ENCODE data around the gene KCNQ2.

The KCNQ2 gene

DNA sequence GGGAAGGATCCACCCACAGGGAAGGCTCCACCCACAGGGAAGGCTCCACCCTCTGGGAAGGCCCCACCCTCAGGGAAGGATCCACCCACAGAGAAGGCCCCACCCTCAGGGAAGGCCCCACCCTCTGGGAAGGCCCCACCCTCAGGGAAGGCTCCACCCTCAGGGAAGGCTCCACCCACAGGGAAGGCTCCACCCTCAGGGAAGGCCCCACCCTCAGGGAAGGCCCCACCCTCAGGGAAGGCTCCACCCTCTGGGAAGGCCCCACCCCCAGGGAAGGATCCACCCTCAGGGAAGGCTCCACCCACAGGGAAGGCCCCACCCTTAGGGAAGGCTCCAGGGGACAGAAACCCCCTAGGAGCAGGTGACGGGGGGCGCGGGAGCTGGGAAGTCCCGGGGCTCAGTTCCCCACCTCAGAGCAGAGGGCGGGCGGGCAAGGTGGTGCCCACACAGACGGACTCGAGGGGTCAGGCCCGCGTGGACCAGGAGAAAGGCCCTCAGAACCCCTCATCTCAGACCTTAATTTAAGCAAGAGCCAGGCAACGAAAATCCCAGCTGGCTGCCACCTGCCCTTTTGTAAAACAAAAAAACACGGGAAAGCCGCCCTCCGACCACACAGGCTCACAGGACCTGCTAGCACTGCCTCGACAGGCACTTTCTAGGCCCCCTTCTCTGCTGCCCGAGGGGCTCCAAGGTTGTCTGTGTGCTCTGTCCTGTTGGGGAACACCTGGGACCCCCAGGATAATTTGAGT, 39.7 kb downstream of the KCNQ2 start:
- no peak for FAIRE-seq

DNA sequence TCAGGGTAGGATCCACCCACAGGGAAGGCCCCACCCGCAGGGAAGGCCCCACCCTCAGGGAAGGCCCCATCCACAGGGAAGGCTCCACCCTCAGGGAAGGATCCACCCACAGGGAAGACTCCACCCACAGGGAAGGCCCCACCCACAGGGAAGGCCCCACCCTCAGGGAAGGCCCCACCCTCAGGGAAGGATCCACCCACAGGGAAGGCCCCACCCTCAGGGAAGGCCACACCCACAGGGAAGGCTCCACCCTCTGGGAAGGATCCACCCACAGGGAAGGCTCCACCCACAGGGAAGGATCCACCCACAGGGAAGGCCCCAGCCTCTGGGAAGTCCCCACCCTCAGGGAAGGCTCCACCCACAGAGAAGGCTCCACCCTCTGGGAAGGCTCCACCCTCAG, 40.5 kb downstream of the KCNQ2 start:
- no peak for FAIRE-seq

- no peak for FAIRE-seq
These were observed 41.6 kb downstream of the KCNQ2 start for GRCh38 chr20:63430891-63431290.

DNA sequence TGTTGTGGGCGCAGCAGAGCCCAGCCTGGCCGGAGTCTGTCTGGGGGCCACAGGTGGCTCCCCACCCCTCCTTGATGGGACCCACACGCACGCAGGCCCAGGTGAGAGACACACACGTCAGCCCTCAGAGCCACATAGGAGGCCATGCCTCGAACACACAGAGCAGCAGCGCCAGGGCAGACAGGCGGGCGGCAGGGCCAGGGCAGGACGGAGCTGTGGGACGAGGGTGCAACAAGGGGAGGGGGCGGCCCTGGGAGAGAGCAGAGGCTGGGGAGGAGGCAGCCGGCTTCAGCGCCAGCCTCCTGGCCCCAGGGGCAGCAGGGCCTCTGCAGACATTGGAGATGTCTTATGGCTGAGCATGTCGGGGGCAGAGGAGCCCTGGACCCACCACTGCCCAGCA, 42.5 kb downstream of the KCNQ2 start:
- FAIRE-seq = no peak

- FAIRE-seq = no peak
These were observed 43.4 kb downstream of the KCNQ2 start for GRCh38 chr20:63428906-63429575.

GRCh38 chr20:63427724-63428330, 44.6 kb downstream of the KCNQ2 start:
- no peak for FAIRE-seq

DNA sequence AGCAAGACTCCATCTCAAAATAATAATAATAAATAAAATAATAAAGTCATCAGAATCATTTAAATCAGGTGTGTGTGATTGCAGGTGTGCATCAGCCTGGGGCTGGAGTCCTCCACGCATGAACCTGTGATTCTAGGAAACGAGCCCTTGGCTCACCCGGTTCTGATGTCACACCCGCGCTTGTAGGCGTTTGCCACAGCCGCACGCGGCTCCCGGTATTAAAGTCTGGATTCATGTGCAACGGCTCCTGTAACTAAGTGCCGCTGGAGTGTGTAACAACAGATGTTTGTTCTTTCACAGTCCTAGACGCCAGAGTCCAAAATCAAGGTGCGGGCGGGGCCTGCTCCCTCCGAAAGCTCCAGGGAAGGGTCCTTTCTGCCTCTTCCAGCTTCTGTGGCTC, 45.2 kb downstream of the KCNQ2 start:
- FAIRE-seq = no peak

DNA sequence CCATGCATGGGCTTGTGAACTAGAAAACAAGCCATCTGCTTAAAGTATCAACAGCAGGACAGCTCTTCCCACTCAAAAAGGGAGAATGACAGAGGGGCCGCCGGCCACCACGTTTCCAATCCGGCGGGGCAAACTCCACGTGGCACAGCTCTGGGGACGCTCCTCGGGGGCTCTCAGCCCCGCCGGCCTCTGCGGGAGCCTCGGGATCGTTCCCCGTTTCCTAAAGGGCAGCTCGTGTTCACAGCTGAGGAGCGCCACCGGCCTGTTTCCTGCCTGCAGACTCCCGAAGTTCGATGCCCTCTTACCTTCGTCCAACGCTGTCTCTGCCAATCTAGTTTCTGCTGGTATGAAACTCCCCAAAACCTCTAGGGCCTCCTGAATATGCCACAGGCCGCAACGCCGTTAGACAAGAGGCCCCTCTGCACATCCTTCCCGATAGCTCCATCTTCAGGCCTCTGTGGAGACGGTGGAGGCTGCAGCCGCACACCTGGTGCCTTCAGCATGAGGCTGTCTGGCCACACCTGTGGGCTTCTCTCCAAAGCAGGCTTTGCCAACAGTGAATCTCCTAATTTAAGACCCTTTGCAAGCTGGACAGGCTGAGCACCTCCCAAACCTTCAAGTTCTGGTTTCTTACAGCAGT, 46.5 kb downstream of the KCNQ2 start:
- FAIRE-seq = no peak

DNA sequence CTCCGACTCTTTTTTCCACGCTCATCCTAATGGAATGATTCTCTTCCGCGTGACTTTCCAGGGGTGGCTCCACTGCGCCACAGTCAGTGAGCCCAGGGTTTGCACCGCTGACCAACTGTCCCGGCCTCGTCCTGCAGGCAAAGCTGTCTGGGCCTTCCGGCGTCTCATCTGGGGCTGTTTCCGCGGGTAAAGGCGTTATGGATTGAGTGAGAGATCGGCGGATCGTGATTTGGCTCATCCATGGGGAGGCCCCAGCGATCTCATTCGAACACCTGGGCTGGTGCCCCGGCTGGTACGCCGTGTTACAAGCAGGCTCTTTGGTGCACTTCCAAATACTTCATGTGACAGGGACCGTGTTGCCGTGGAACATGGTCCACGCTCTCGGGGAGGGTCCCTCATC, 47.8 kb downstream of the KCNQ2 start:
- no peak for FAIRE-seq

- no peak for FAIRE-seq
These were observed 48.7 kb downstream of the KCNQ2 start for GRCh38 chr20:63423751-63424150.

DNA sequence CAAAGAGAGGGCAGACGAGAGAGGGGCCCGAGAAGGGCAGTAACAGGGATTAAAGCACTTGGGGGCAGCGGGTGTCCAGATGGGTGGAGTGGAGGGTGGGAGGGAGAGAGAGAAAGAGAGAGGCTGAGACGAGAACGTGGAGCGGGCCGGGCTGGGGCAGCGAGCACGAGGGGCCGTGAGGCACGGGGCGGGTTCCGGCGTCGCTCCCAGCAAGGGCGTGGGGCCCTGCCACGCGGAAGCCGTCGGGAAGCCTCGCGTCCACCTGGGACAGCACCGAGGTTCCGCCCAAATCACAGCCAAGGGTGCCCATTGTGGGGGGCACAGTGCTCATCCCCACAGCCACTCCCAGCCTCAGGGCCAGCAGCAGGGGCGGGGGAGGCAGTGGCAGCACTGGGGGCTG, 49.8 kb downstream of the KCNQ2 start:
- no peak for FAIRE-seq

- FAIRE-seq = no peak
These were observed 50.5 kb downstream of the KCNQ2 start for GRCh38 chr20:63421913-63422312.

GRCh38 chr20:63421094-63421692, 51.3 kb downstream of the KCNQ2 start:
- FAIRE-seq = no peak

GRCh38 chr20:63420359-63421093, 51.9 kb downstream of the KCNQ2 start:
- FAIRE-seq = no peak

DNA sequence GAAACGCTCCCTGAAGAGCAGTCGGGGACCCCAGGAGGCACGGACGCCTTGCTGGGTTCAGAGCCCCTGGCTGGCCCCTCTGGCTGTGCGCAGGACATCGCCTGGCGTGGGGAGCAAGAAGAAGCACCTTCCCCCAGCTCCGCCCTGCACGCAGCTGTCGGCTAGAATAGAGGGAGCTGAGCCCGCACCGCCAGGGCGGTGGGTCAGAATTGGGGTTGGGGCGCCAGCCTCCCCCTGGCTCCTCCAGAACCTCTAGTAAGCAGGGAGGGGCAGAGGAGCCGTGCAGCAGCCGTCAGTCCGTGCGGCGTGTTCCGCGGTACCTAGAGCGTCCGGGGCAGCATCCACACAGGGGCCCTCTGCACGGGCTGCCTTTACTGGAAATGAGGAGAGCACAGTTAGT, 53.2 kb downstream of the KCNQ2 start:
- no peak for FAIRE-seq

- no peak for FAIRE-seq
These were observed 53.8 kb downstream of the KCNQ2 start for GRCh38 chr20:63418617-63419016.

GRCh38 chr20:63417738-63418120, 54.7 kb downstream of the KCNQ2 start:
- FAIRE-seq = no peak

- FAIRE-seq = no peak
These were observed 55.2 kb downstream of the KCNQ2 start for GRCh38 chr20:63417097-63417737.

GRCh38 chr20:63416631-63417030, 55.8 kb downstream of the KCNQ2 start:
- no peak for FAIRE-seq

GRCh38 chr20:63415647-63416391, 56.6 kb downstream of the KCNQ2 start:
- no peak for FAIRE-seq

GRCh38 chr20:63414720-63415430, 57.6 kb downstream of the KCNQ2 start:
- FAIRE-seq = no peak
